B cell (primary cell): ENCODE measurements around the gene RAB5B. TPM values are rescaled to one million over a fixed set of nuclear protein-coding genes. Genes with fewer than 3 reads are reported as not detected.

Experiments
- ATAC-seq: fragments of 200-7000 bp; cut with Tn5 transposase; one replicate; pipeline ENCODE4 v1.10.0; 2021; ENCODE audit warnings: low read depth, mild to moderate bottlenecking, moderate number of reproducible peaks, moderate library complexity
- CTCF ChIA-PET: fragments of 350-600 bp; sonication (Branson Sonifier 250); formaldehyde crosslinking; loops from one replicate; lab custom pipeline; 2021; ENCODE audit warnings: antibody characterized with exemption, inconsistent platforms; lab: Charles Lee
- POLR2A ChIA-PET: fragments of 350-600 bp; sonication (Branson Sonifier 250); formaldehyde crosslinking; loops from one replicate; lab custom pipeline; 2021; ENCODE audit warnings: antibody characterized with exemption; lab: Charles Lee
- DNase-seq: peaks from one replicate; pipeline ENCODE4 v3.0.0; 2013
- H2AFZ ChIP-seq: 2 replicates; pipeline ENCODE4 v1.6.1; 2012; ENCODE audit warnings: mild to moderate bottlenecking, low read depth, low read length; ENCODE audit not compliant: insufficient read depth, poor library complexity, severe bottlenecking
- H3K27ac ChIP-seq, 2 donors: 1 replicate in 1 of 2; 2 replicates in 1 of 2; pipeline ENCODE4 v1.5.1; 2012 to 2013; ENCODE audit warnings: low read length in 2 of 2, mild to moderate bottlenecking in 2 of 2, moderate library complexity in 1 of 2
- H3K27me3 ChIP-seq, 4 experiments: fragments of 200-600 bp in 1 of 4; sonication (generic) in 1 of 4; replicated peaks in 1 of 4; 1 replicate in 2 of 4; 2 replicates in 2 of 4; pipeline versions ENCODE4 v1.6.1 to v1.7.0; 2013 to 2016; ENCODE audit warnings: low read length in 3 of 4, mild to moderate bottlenecking in 2 of 4, mixed read lengths in 1 of 4, moderate library complexity in 1 of 4; ENCODE audit not compliant: insufficient read depth in 4 of 4, control insufficient read depth in 3 of 4; ENCODE audit errors: control extremely low read depth in 1 of 4
- H3K36me3 ChIP-seq, 2 experiments: replicated peaks in 1 of 2; 1 replicate in 1 of 2; 2 replicates in 1 of 2; pipeline versions ENCODE4 v1.6.1 to v1.7.1; 2013; ENCODE audit warnings: low read length in 1 of 2; ENCODE audit not compliant: insufficient read depth in 2 of 2, control insufficient read depth in 1 of 2; ENCODE audit errors: control extremely low read depth in 1 of 2, extremely low read depth in 1 of 2
- H3K4me1 ChIP-seq, 2 donors: fragments of 200-600 bp in 1 of 2; sonication (generic) in 1 of 2; 1 replicate in 1 of 2; 2 replicates in 1 of 2; pipeline versions ENCODE4 v1.5.1 to v1.6.1; 2013 to 2017; ENCODE audit warnings: low read length in 2 of 2; ENCODE audit not compliant: control insufficient read depth in 2 of 2, insufficient read depth in 2 of 2
- H3K4me2 ChIP-seq: replicated peaks from 2 replicates; pipeline ENCODE3; 2012; ENCODE audit warnings: mild to moderate bottlenecking, low read depth, low read length; ENCODE audit not compliant: poor library complexity, severe bottlenecking
- H3K4me3 ChIP-seq, 5 experiments: fragments of 200-600 bp in 1 of 5; sonication (generic) in 1 of 5; 1 replicate in 3 of 5; 2 replicates in 2 of 5; pipeline versions ENCODE4 v1.5.1 to v1.7.0; 2011 to 2016; ENCODE audit warnings: low read length in 4 of 5, mild to moderate bottlenecking in 4 of 5, low read depth in 2 of 5, control low read depth in 1 of 5, moderate library complexity in 1 of 5; ENCODE audit not compliant: insufficient read depth in 1 of 5; ENCODE audit errors: control extremely low read depth in 1 of 5, extremely low read depth in 1 of 5
- H3K79me2 ChIP-seq: fragments of 200-600 bp; sonication (generic); one replicate; pipeline ENCODE4 v1.6.0; 2016; ENCODE audit warnings: low read length; ENCODE audit not compliant: control insufficient read depth, insufficient read depth
- H3K9ac ChIP-seq: fragments of 200-600 bp; sonication (generic); 2 replicates; pipeline ENCODE4 v1.6.1; 2017; ENCODE audit warnings: mild to moderate bottlenecking, low read length, moderate library complexity
- H3K9me3 ChIP-seq, 3 donors: one replicate each; pipeline versions ENCODE4 v1.6.1 to v1.7.1; 2013; ENCODE audit warnings: low read length in 2 of 3; ENCODE audit not compliant: control insufficient read depth in 2 of 3, insufficient read depth in 1 of 3; ENCODE audit errors: control extremely low read depth in 1 of 3
- H4K20me1 ChIP-seq: 2 replicates; pipeline ENCODE4 v1.6.0; 2012; ENCODE audit warnings: mild to moderate bottlenecking, low read length; ENCODE audit not compliant: insufficient read depth, control insufficient read depth, poor library complexity, severe bottlenecking
- H3K27ac Mint-ChIP-seq: one replicate; pipeline ENCODE4 v1.8.0; 2021; ENCODE audit warnings: mixed read lengths
- H3K27me3 Mint-ChIP-seq: one replicate; pipeline ENCODE4 v1.8.0; 2021; ENCODE audit warnings: mixed read lengths
- H3K4me1 Mint-ChIP-seq: one replicate; pipeline ENCODE4 v1.8.0; 2021; ENCODE audit warnings: mixed read lengths
- H3K4me3 Mint-ChIP-seq: one replicate; pipeline ENCODE4 v1.8.0; 2021; ENCODE audit warnings: mixed read lengths
- H3K9me3 Mint-ChIP-seq: one replicate; pipeline ENCODE4 v1.8.0; 2022; ENCODE audit warnings: mixed read lengths; ENCODE audit not compliant: insufficient read depth
- CTCF ChIP-seq: fragments of 200-600 bp; IDR thresholded peaks from one replicate; pipeline ENCODE4 v1.8.0; 2022; ENCODE audit warnings: antibody characterized with exemption, mild to moderate bottlenecking
- EZH2 ChIP-seq: IDR thresholded peaks from 2 replicates; pipeline ENCODE4 v1.6.1; 2012; ENCODE audit warnings: borderline replicate concordance, low read depth, mild to moderate bottlenecking, moderate library complexity, low read length; ENCODE audit not compliant: insufficient read depth, poor library complexity, severe bottlenecking
- WGBS: methylation state at CpG from one replicate; pipeline ENCODE4 v1.1.5; 2013; ENCODE audit warnings: missing lambda C conversion rate; ENCODE audit not compliant: insufficient coverage; 5-methylcytosine and 5-hydroxymethylcytosine counted together
- intact Hi-C: fragments of 100-400 bp; cut with micrococcal nuclease; formaldehyde crosslinking; loops from one replicate; pipeline ENCODE4 v1.10.0; 2022
- polyA plus RNA-seq: library from polyadenylated mRNA; depleted of rRNA; stranded (reverse); fragments of >200 nt; gene quantifications from 2 replicates; pipeline ENCODE4 v1.2.3, GENCODE V29; 2012
- total RNA-seq, 2 donors: library from RNA; stranded (reverse); fragments of 120-200 nt in 1 of 2; gene quantifications; 1 replicate in 1 of 2; 2 replicates in 1 of 2; pipeline versions ENCODE4 v1.2.3 to v1.2.4, GENCODE V29; 2013 to 2022

RAB5B gene
- total and polyA plus RNA-seq, 2 donors (not counting 1 experiment from before 2014, with no cell fraction given) = 42.1 to 111 TPM

- H3K27me3 ChIP-seq = no peaks in the 10 kb centered on the region
- WGBS = 91% methylated on average over 20 of the region's 21 CpGs
- peaks cover 0 to 2% of the 10 kb centered on the region in 2 experiments for H3K36me3 ChIP-seq
- Mint-ChIP-seq H3K4me1 (no peaks in the 10 kb centered on the region), H3K9me3 (no peaks in the 10 kb centered on the region), H3K4me3 (no peak overlapping the region), H3K27me3 (no peaks in the 10 kb centered on the region), H3K27ac (no peak overlapping the region)
- no peak for DNase-seq
- TF ChIP-seq CTCF (no peak), EZH2 (no peak)
- no peaks in the 10 kb centered on the region for H3K9me3 ChIP-seq
- ChIA-PET POLR2A (interaction anchor here (0.6 kb wide), 1 partner anchor 1737 kb away, joined by 3 read pairs; the partner anchor contains the start of gene METTL1), CTCF (interaction anchor here (0.7 to 1.0 kb wide), 2 partner anchors 39 to 296 kb away, joined by 3 to 4 read pairs; no protein-coding TSS in a partner anchor)
- H3K4me1 ChIP-seq = no peaks in the 10 kb centered on the region
- no peak overlapping the region for H3K4me3 ChIP-seq
- H4K20me1 ChIP-seq = no peaks in the 10 kb centered on the region
- intact Hi-C loops = no loop called here
- no peak overlapping the region for H2AFZ ChIP-seq
- ATAC-seq = no peak
- H3K4me2 ChIP-seq = no peak overlapping the region
- H3K79me2 ChIP-seq = no peaks in the 10 kb centered on the region
- no peak overlapping the region for H3K27ac ChIP-seq
- H3K9ac ChIP-seq = no peak overlapping the region
Observed at GRCh38 chr12:56034586-56035332, 60.9 kb downstream of the RAB5B start.

DNA sequence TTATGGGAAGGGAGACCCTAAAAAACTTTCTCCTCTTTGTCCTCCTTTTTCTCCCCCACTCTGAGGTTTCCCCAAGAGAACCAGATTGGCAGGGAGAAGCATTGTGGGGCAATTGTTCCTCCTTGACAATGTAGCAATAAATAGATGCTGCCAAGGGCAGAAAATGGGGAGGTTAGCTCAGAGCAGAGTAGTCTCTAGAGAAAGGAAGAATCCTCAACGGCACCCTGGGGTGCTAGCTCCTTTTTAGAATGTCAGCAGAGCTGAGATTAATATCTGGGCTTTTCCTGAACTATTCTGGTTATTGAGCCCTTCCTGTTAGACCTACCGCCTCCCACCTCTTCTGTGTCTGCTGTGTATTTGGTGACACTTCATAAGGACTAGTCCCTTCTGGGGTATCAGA lies 63.3 kb downstream of the RAB5B start:
- Histone ChIP-seq H3K27ac (no peak overlapping the region), H3K4me3 (no peak overlapping the region), H3K4me1 (peaks cover 7% of the 10 kb centered on the region in 2 donors), H2AFZ (no peak overlapping the region), H3K36me3 (peaks cover 0 to 2% of the 10 kb centered on the region in 2 experiments), H3K9me3 (no peaks in the 10 kb centered on the region), H4K20me1 (peaks cover 2% of the 10 kb centered on the region), H3K4me2 (no peak overlapping the region), H3K79me2 (peaks cover 4% of the 10 kb centered on the region), H3K9ac (no peak overlapping the region), H3K27me3 (no peaks in the 10 kb centered on the region)
- Mint-ChIP-seq H3K27ac (no peak overlapping the region), H3K4me3 (no peak overlapping the region), H3K27me3 (no peaks in the 10 kb centered on the region), H3K9me3 (no peaks in the 10 kb centered on the region), H3K4me1 (peaks cover 10% of the 10 kb centered on the region)
- ATAC-seq (no peak), DNase-seq (no peak)
- ChIA-PET CTCF (interaction anchor here (0.5 to 1.9 kb wide), 4 partner anchors 40 to 299 kb away, joined by 3 to 11 read pairs (median 4); partner anchors contain the start of gene SUOX), POLR2A (no interaction called here)
- intact Hi-C loops = no loop called here
- TF ChIP-seq EZH2 (no peak), CTCF (no peak)
- 43% methylated on average over 1 of the region's 2 CpGs for WGBS
